ENCODE data around the gene C1QTNF8.

- TF ChIP-seq CSRNP3 (CRISPR knock-in tag; IDR thresholded peaks at IDR 0.05): no peak
- no peak for TF ChIP-seq GLIS3 (CRISPR knock-in tag; IDR thresholded peaks at IDR 0.05)
- TF ChIP-seq PATZ1 (CRISPR knock-in tag; IDR thresholded peaks at IDR 0.05; ENCODE audit: borderline replicate concordance): no peak
- TF ChIP-seq ARNTL (CRISPR knock-in tag; IDR thresholded peaks at IDR 0.05; ENCODE audit: borderline replicate concordance, low read depth): no peak
- no peak for TF ChIP-seq ZNF8 (CRISPR knock-in tag; IDR thresholded peaks at IDR 0.05)
- no peak for TF ChIP-seq TOX (CRISPR knock-in tag; IDR thresholded peaks at IDR 0.05; ENCODE audit: borderline replicate concordance)
- TF ChIP-seq ZFP3 (CRISPR knock-in tag; IDR thresholded peaks at IDR 0.05): no peak
- no peak for TF ChIP-seq CREB5 (CRISPR knock-in tag; IDR thresholded peaks at IDR 0.05; ENCODE audit: low read depth)
- TF ChIP-seq CSDC2 (CRISPR knock-in tag; IDR thresholded peaks at IDR 0.05): no peak
- TF ChIP-seq ISL1 (CRISPR knock-in tag; IDR thresholded peaks at IDR 0.05): no peak
These were observed 1.1 kb upstream of the C1QTNF8 start for GRCh38 chr16:1097156-1097555.

All from SK-N-SH treated with all-trans-retinoic acid at 6 μM for 48 hours (cell line).